Peyer's patch (tissue), 4 donors: ENCODE data around the gene DDX47. TPM values are rescaled to one million over a fixed set of nuclear protein-coding genes. Genes with fewer than 3 reads are reported as not detected.

Experiments
- DNase-seq, 3 donors: peaks; one replicate each; pipeline ENCODE4 v3.0.0-alpha.2; 2017 to 2019
- H3K27ac ChIP-seq, 4 donors: fragments of 200-600 bp; sonication (generic); one replicate each; pipeline ENCODE4 v1.5.1; 2016 to 2019
- H3K27me3 ChIP-seq, 2 donors: fragments of 200-600 bp; sonication (generic); one replicate each; pipeline ENCODE4 v1.5.1; 2019
- H3K36me3 ChIP-seq, 3 donors: fragments of 200-600 bp; sonication (generic); one replicate each; pipeline ENCODE4 v1.5.1; 2016 to 2019
- H3K4me1 ChIP-seq, 4 donors: fragments of 200-600 bp; sonication (generic); one replicate each; pipeline ENCODE4 v1.5.1; 2016 to 2019
- H3K4me3 ChIP-seq, 4 donors: fragments of 200-600 bp; sonication (generic); 1 replicate in 3 of 4; 2 replicates in 1 of 4; pipeline ENCODE4 v1.5.1; 2016 to 2019; ENCODE audit warnings: mild to moderate bottlenecking in 1 of 4
- H3K9me3 ChIP-seq, 4 donors: fragments of 200-600 bp; sonication (generic); one replicate each; pipeline ENCODE4 v1.5.1; 2016 to 2019; ENCODE audit warnings: mild to moderate bottlenecking in 1 of 4
- POLR2A ChIP-seq, 2 donors: fragments of 450-650 bp; IDR thresholded peaks; one replicate each; pipeline ENCODE4 v1.5.1; 2017; ENCODE audit warnings: antibody characterized with exemption in 2 of 2, mild to moderate bottlenecking in 2 of 2, moderate library complexity in 2 of 2
- total RNA-seq, 4 donors: library from RNA; depleted of rRNA; stranded (reverse); fragments of >200 nt; gene quantifications; one replicate each; pipeline ENCODE4 v1.1.0, GENCODE V29; 2016
- TF ChIP-seq, protein P1 (sequence below), 6 experiments: fragments of 450-650 bp in 4 of 6; fragments of 200-600 bp in 2 of 6; sonication (generic) in 1 of 6; IDR thresholded peaks; one replicate each; pipeline ENCODE4 v1.5.1; 2017 to 2019; ENCODE audit warnings: antibody characterized with exemption in 6 of 6, mild to moderate bottlenecking in 3 of 6, moderate library complexity in 1 of 6

Gene DDX47
- total RNA-seq, 4 donors from 2014 or later = 23.5 to 39.9 (median 33.1) TPM

DNA sequence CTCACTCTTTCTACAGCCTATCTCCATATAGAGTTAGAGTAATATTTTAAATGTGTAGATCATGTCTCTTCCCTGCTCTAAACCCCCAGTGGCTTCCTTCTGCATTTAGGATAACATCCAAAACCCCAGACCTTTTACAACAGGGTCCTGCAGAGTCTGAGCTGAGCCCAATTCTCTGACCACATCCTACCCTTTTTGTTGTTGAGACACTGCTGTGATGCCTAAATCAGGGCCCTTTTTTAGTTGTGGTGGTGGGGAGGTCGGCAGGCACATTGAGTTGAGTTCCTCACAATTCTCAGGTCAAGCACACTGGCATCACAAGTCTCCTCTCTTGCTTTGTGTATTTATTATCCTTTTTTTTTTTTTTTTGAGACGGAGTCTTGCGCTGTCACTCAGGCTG is 1.8 kb upstream of the DDX47 start:
- Histone ChIP-seq H3K36me3 (no peaks in the 10 kb centered on the region), H3K4me3 (no peak overlapping the region), H3K4me1 (peaks cover 0 to 28% (median 14%) of the 10 kb centered on the region in 4 donors), H3K9me3 (no peaks in the 10 kb centered on the region), H3K27me3 (no peaks in the 10 kb centered on the region), H3K27ac (no peak overlapping the region)
- TF ChIP-seq, protein P1, sequence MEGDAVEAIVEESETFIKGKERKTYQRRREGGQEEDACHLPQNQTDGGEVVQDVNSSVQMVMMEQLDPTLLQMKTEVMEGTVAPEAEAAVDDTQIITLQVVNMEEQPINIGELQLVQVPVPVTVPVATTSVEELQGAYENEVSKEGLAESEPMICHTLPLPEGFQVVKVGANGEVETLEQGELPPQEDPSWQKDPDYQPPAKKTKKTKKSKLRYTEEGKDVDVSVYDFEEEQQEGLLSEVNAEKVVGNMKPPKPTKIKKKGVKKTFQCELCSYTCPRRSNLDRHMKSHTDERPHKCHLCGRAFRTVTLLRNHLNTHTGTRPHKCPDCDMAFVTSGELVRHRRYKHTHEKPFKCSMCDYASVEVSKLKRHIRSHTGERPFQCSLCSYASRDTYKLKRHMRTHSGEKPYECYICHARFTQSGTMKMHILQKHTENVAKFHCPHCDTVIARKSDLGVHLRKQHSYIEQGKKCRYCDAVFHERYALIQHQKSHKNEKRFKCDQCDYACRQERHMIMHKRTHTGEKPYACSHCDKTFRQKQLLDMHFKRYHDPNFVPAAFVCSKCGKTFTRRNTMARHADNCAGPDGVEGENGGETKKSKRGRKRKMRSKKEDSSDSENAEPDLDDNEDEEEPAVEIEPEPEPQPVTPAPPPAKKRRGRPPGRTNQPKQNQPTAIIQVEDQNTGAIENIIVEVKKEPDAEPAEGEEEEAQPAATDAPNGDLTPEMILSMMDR (IDR thresholded peaks at IDR 0.05) = no peak
- no peak for TF ChIP-seq POLR2A (IDR thresholded peaks at IDR 0.05)
- DNase-seq = no peak

DNA sequence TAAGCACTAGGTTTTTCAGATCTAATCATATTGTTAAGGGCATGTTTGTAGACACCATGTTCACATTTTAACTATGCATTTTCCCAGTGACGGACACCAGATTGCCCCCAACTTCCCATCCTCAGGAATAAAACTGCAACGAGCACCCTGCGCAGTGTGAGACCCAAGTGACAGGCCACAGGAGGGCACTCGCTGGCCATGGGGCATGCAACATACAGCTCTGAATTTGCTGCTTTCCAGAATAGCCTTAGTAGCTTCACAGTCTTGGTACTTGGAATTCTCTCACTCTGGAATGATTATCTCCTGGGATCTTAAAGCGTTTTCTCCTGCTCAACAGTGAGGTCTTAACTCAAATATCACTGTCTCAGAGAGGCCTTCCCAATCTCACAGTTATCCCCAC is 972 bp upstream of the DDX47 start:
- no peak overlapping the region for H3K4me3 ChIP-seq
- TF ChIP-seq POLR2A (IDR thresholded peaks at IDR 0.05) = no peak
- TF ChIP-seq, protein P1 (IDR thresholded peaks at IDR 0.05) = no peak
- H3K36me3 ChIP-seq = no peaks in the 10 kb centered on the region
- H3K4me1 ChIP-seq = peaks cover 0 to 30% (median 15%) of the 10 kb centered on the region in 4 donors
- no peaks in the 10 kb centered on the region for H3K9me3 ChIP-seq
- DNase-seq = no peak
- no peaks in the 10 kb centered on the region for H3K27me3 ChIP-seq
- peak overlapping the region in 1 of 4 donors; percentile 80 for H3K27ac ChIP-seq

DNA sequence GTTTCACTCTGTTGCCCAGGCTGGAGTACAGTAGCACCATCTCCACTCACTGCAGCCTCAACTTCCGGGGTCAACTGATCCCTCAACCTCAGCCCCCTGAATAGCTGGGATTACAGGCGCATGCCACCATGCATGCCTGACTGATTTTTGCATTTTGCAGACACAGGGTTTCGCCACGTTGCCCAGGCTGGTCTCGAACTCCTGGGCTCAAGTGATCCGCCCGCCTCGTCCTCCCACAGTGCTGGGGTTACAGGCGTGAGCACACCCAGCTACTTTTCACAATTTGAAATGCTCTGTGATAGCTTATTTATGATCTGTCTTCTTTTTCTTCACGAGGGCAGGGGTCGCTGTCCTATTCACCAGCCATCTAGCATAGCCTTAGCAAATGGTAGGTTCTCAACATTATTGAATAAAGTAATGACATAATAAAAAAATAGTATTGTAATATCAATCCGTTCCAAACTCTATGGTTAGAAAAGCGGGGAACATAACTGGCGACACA is 477 bp upstream of the DDX47 start:
- Histone ChIP-seq H3K4me1 (peaks cover 0 to 30% (median 12%) of the 10 kb centered on the region in 4 donors), H3K4me3 (peak overlapping the region in 1 of 4 donors; percentile 83), H3K27me3 (no peaks in the 10 kb centered on the region), H3K36me3 (no peaks in the 10 kb centered on the region), H3K27ac (peak overlapping the region in 1 of 4 donors; percentile 80), H3K9me3 (no peaks in the 10 kb centered on the region)
- DNase-seq = no peak
- no peak for TF ChIP-seq POLR2A (IDR thresholded peaks at IDR 0.05)
- TF ChIP-seq, protein P1 (IDR thresholded peaks at IDR 0.05) = no peak

DNA sequence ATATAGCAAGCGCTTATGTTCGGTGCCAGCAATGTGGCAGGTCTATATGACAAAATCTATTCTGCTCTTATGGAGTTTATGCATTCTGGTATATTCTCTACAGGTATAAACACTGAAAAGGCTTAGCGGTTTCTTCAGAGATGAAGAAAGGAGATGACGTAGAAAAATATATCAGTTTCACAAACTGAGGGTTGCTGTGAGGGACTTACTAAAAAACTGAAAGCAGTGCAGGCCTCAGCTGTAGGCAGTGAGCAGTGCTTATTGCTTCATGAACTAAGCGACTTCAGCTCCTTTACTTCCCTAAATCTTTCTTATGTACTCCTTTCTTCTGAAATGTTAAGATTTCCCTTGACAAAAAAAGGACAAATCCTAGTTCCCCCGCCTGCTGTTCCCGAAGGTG is 4.5 kb downstream of the DDX47 start:
- no peak for DNase-seq
- H3K4me1 ChIP-seq = peaks cover 0 to 35% (median 7%) of the 10 kb centered on the region in 4 donors
- H3K36me3 ChIP-seq = peaks cover 0 to 24% (median 0%) of the 10 kb centered on the region in 3 donors
- H3K4me3 ChIP-seq = no peak overlapping the region
- H3K27me3 ChIP-seq = no peaks in the 10 kb centered on the region
- no peaks in the 10 kb centered on the region for H3K9me3 ChIP-seq
- TF ChIP-seq POLR2A (IDR thresholded peaks at IDR 0.05) = no peak
- TF ChIP-seq, protein P1 (IDR thresholded peaks at IDR 0.05) = no peak
- no peak overlapping the region for H3K27ac ChIP-seq

- H3K27me3 ChIP-seq = no peaks in the 10 kb centered on the region
- peaks cover 0 to 35% (median 0%) of the 10 kb centered on the region in 3 donors for H3K36me3 ChIP-seq
- no peak for DNase-seq
- H3K4me3 ChIP-seq = no peak overlapping the region
- no peak overlapping the region for H3K27ac ChIP-seq
- TF ChIP-seq, protein P1 (IDR thresholded peaks at IDR 0.05) = no peak
- no peak for TF ChIP-seq POLR2A (IDR thresholded peaks at IDR 0.05)
- H3K9me3 ChIP-seq = no peaks in the 10 kb centered on the region
- H3K4me1 ChIP-seq = peaks cover 0 to 35% (median 7%) of the 10 kb centered on the region in 4 donors
Observed at GRCh38 chr12:12818701-12819100, 5.6 kb downstream of the DDX47 start.
